Activated CD8-positive, alpha-beta T cell treated with anti-CD3 and anti-CD28 coated beads for 36 hours (primary cell): ENCODE data around the gene CSF2RB. TPM values are rescaled to one million over a fixed set of nuclear protein-coding genes. Genes with fewer than 3 reads are reported as not detected.

ENCODE experiments used
- ATAC-seq: fragments of 200-7000 bp; cut with Tn5 transposase; one replicate; pipeline ENCODE4 v1.10.0; 2021; ENCODE audit warnings: mild to moderate bottlenecking, moderate library complexity
- CTCF ChIA-PET: fragments of 350-600 bp; sonication (Branson Sonifier 250); formaldehyde crosslinking; loops from one replicate; lab custom pipeline; 2021; ENCODE audit warnings: antibody characterized with exemption; lab: Charles Lee
- POLR2A ChIA-PET: fragments of 350-600 bp; sonication (Branson Sonifier 250); formaldehyde crosslinking; loops from one replicate; lab custom pipeline; 2021; ENCODE audit warnings: antibody characterized with exemption; lab: Charles Lee
- DNase-seq: peaks from one replicate; pipeline ENCODE4 v3.0.0-alpha.2; 2020
- H3K27ac Mint-ChIP-seq: one replicate; pipeline ENCODE4 v1.8.0; 2021; ENCODE audit warnings: mild to moderate bottlenecking, mixed read lengths
- H3K27me3 Mint-ChIP-seq: one replicate; pipeline ENCODE4 v1.8.0; 2021; ENCODE audit warnings: mixed read lengths
- H3K36me3 Mint-ChIP-seq: one replicate; pipeline ENCODE4 v1.8.0; 2021; ENCODE audit warnings: low read depth, mixed read lengths
- H3K4me1 Mint-ChIP-seq: one replicate; pipeline ENCODE4 v1.8.0; 2021; ENCODE audit warnings: low read depth, mixed read lengths
- H3K4me3 Mint-ChIP-seq: one replicate; pipeline ENCODE4 v1.8.0; 2021; ENCODE audit warnings: mild to moderate bottlenecking, moderate library complexity, mixed read lengths
- H3K9me3 Mint-ChIP-seq: one replicate; pipeline ENCODE4 v1.8.0; 2021; ENCODE audit warnings: mixed read lengths
- intact Hi-C: fragments of 100-400 bp; cut with micrococcal nuclease; formaldehyde crosslinking; loops from one replicate; pipeline ENCODE4 v1.10.0; 2022
- total RNA-seq, 2 experiments: library from RNA; stranded (reverse); gene quantifications; one replicate each; pipeline ENCODE4 v1.2.3, GENCODE V29; 2021
- TF ChIP-seq, protein P1 (sequence below): fragments of 200-600 bp; IDR thresholded peaks from one replicate; pipeline ENCODE4 v1.8.0; 2022; ENCODE audit warnings: antibody characterized with exemption, mild to moderate bottlenecking

CSF2RB gene
- total RNA-seq, 2 experiments from 2014 or later = 0.16 to 0.29 TPM

DNA sequence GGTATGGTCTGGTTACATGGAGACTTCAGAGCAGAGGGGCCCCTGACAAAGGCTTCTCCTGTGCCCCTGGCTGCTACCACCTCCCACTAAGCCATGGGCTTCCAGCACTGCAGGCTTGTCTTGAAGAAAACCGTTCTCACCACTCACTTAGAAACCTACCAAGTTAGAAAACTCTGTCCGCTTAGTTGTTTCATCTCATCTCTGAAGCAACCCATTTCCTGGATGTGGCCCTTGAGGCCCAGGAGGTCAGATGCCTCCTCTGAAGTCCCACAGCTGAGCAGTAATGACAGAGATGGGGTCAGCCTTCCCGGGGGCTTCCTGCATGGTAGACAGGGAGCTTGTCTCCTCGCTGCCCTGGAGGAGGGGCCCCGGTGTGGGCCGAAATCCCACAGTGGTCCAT lies 12.9 kb downstream of the CSF2RB start:
- no peak overlapping the region for H3K4me3 Mint-ChIP-seq
- ChIA-PET POLR2A (interaction anchor here (0.7 kb wide), 1 partner anchor 15 kb away, joined by 3 read pairs; no protein-coding TSS in a partner anchor), CTCF (no interaction called here)
- no peaks in the 10 kb centered on the region for H3K4me1 Mint-ChIP-seq
- H3K27me3 Mint-ChIP-seq = peaks cover 8% of the 10 kb centered on the region
- no peak overlapping the region for H3K27ac Mint-ChIP-seq
- no peaks in the 10 kb centered on the region for H3K36me3 Mint-ChIP-seq
- DNase-seq (no peak), ATAC-seq (no peak)
- no peaks in the 10 kb centered on the region for H3K9me3 Mint-ChIP-seq
- intact Hi-C loops = no loop called here
- TF ChIP-seq, protein P1, sequence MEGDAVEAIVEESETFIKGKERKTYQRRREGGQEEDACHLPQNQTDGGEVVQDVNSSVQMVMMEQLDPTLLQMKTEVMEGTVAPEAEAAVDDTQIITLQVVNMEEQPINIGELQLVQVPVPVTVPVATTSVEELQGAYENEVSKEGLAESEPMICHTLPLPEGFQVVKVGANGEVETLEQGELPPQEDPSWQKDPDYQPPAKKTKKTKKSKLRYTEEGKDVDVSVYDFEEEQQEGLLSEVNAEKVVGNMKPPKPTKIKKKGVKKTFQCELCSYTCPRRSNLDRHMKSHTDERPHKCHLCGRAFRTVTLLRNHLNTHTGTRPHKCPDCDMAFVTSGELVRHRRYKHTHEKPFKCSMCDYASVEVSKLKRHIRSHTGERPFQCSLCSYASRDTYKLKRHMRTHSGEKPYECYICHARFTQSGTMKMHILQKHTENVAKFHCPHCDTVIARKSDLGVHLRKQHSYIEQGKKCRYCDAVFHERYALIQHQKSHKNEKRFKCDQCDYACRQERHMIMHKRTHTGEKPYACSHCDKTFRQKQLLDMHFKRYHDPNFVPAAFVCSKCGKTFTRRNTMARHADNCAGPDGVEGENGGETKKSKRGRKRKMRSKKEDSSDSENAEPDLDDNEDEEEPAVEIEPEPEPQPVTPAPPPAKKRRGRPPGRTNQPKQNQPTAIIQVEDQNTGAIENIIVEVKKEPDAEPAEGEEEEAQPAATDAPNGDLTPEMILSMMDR = no peak

DNA sequence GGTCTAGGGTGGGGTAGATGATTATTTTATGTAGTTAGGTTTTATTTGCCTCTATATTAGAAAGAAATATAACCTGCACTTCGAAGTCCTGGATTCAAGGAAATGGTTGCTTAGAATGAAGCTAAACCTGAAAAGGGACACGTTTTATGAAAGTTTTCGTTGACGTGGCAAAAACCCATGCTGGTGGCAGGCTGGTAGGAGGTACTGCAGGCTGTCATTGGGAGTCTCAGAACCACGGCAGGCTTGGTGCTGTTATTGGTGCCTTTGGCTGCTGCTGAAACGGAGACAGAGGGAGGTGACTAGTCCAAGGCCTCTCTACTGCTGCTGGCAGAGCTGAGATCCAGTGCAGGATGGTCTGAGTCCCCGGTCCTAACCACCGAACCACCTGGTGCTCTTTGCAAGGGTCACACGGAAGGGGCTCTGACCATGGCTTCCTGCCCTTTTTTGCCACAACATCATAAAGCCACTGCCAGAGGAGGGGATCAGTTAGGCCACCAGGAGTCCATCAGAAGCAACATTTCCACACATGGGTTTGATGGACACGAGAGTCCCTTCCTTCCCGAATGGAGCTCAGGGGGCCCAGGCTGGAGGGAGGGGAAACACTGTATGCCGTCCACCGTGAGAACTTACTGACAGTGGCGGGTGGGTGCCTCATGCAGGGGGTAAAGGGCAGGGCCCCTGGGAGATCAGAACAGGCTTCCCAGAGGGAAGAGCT lies 13.4 kb downstream of the CSF2RB start:
- POLR2A ChIA-PET = interaction anchor here (0.7 kb wide), 1 partner anchor 14 kb away, joined by 3 read pairs; no protein-coding TSS in a partner anchor

DNA sequence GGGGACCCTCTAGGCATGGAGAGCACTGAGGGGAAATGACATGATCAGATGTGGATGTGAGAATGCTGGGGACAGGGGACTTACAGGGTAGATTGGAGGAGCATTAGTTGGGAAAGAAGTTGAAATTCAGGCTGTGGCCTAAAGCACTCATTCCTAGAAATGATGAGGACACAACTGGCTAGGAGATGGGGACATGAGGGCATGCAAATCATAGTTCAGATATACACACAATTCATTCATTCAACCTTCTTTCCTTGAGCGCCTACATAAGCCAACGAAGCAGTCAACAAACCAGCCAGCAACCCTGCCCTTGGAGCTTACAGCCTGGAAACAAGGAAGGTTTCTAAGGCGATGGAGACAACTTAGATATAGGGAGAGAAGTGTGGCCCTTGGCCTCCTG lies 14.2 kb downstream of the CSF2RB start:
- TF ChIP-seq, protein P1 = no peak
- H3K4me1 Mint-ChIP-seq = no peaks in the 10 kb centered on the region
- H3K9me3 Mint-ChIP-seq = no peaks in the 10 kb centered on the region
- ChIA-PET CTCF (no interaction called here), POLR2A (no interaction called here)
- no peak for ATAC-seq
- intact Hi-C loops = no loop called here
- no peak overlapping the region for H3K4me3 Mint-ChIP-seq
- no peaks in the 10 kb centered on the region for H3K36me3 Mint-ChIP-seq
- peaks cover 7% of the 10 kb centered on the region for H3K27me3 Mint-ChIP-seq
- no peak for DNase-seq
- H3K27ac Mint-ChIP-seq = no peak overlapping the region

More for the DNA sequence above, 13.4 kb downstream of the CSF2RB start:
- intact Hi-C loops = no loop called here
- Mint-ChIP-seq H3K9me3 (no peaks in the 10 kb centered on the region), H3K27ac (no peak overlapping the region), H3K27me3 (peaks cover 7% of the 10 kb centered on the region), H3K36me3 (no peaks in the 10 kb centered on the region), H3K4me1 (no peaks in the 10 kb centered on the region), H3K4me3 (no peak overlapping the region)
- TF ChIP-seq, protein P1 = no peak
- DNase-seq (no peak), ATAC-seq (no peak)
- CTCF ChIA-PET = no interaction called here

DNA sequence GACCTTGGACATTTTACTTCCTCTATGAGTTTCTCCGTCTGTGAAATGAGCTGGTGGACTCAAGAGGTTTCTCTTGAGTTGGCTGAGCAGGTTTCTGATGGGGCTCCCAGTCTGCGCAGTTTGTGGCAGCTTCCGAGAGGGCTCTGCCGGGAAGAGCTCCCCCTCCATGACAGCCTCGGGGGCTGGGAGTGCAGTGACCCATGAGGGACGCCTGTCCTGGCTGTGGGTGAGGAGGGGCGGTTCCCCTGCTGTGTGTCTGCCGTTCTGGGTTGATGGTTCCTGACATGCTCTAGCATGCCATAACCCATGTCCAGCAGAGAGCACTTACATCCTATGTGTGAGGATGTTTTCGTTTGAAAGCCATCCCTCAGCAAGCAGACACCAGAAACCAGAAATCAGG lies 14.8 kb downstream of the CSF2RB start:
- H3K9me3 Mint-ChIP-seq = no peaks in the 10 kb centered on the region
- ChIA-PET CTCF (no interaction called here), POLR2A (no interaction called here)
- peaks cover 7% of the 10 kb centered on the region for H3K27me3 Mint-ChIP-seq
- intact Hi-C loops = no loop called here
- no peaks in the 10 kb centered on the region for H3K36me3 Mint-ChIP-seq
- no peak for ATAC-seq
- no peak overlapping the region for H3K27ac Mint-ChIP-seq
- H3K4me3 Mint-ChIP-seq = no peak overlapping the region
- no peaks in the 10 kb centered on the region for H3K4me1 Mint-ChIP-seq
- TF ChIP-seq, protein P1 = no peak
- no peak for DNase-seq

DNA sequence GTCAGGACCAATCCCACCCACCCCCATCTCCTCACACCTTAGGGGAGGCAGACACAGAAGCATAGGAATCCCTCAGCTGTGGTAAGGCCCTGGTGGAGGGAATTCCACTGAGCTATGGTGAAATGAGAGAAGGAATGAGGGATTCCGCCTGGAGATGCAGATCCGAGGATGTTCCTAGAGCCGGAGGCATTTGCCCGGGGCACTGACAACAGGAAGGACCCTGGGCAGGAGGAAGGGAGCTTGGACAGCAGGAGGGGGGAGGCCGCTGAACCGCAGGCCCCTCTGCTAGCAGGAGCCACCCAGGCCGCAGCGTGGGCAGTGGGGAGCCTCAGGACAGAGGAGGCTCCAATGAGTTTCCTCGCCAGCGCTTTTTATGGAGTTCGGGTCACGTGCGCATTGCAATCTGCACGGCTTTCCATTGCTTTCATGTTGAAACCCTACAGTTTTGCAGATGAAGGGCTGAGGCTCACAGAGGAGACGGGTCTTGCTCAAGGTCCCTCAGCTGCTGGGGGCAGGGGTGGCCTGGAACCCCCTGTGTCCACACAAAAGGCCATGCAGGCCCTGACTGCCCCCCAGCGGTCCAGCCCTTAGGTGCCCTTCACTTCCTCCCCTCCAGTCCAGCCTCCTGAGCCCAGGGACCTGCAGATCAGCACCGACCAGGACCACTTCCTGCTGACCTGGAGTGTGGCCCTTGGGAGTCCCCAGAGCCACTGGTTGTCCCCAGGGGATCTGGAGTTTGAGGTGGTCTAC lies 15.5 kb downstream of the CSF2RB start:
- CTCF ChIA-PET = interaction anchor here (0.8 kb wide), 1 partner anchor 72 kb away, joined by 3 read pairs; no protein-coding TSS in a partner anchor
- DNase-seq = no peak
- Mint-ChIP-seq H3K27ac (no peak overlapping the region), H3K9me3 (no peaks in the 10 kb centered on the region), H3K4me3 (no peak overlapping the region), H3K4me1 (no peaks in the 10 kb centered on the region), H3K36me3 (no peaks in the 10 kb centered on the region), H3K27me3 (peaks cover 7% of the 10 kb centered on the region)
- POLR2A ChIA-PET = no interaction called here
- TF ChIP-seq, protein P1 = no peak
- ATAC-seq = no peak
- intact Hi-C loops = no loop called here
